Cardiac fibroblast (primary cell): ENCODE results near the gene FGD4.

Experiments
- DNase-seq, 2 donors: peaks; one replicate each; pipeline versions ENCODE4 v3.0.0 to v3.0.0-alpha.2; 2010; ENCODE audit warnings: low read depth in 2 of 2
- H3K4me3 ChIP-seq, 2 donors: replicated peaks in 1 of 2; 1 replicate in 1 of 2; 2 replicates in 1 of 2; pipeline ENCODE4 v1.5.1; 2011; ENCODE audit warnings: low read depth in 2 of 2, low read length in 2 of 2, mild to moderate bottlenecking in 2 of 2, moderate library complexity in 1 of 2
- CTCF ChIP-seq: IDR thresholded peaks from one replicate; pipeline ENCODE4 v1.5.1; 2011; ENCODE audit warnings: low read depth, mild to moderate bottlenecking, low read length, inconsistent platforms

The FGD4 gene

GRCh38 chr12:32450363-32450762 is 51.0 kb downstream of the FGD4 start:
- no peak for DNase-seq
- no peak for TF ChIP-seq CTCF
- H3K4me3 ChIP-seq = no peak overlapping the region

- DNase-seq = no peak
- TF ChIP-seq CTCF = no peak
- no peak overlapping the region for H3K4me3 ChIP-seq
These were observed 51.4 kb downstream of the FGD4 start for GRCh38 chr12:32450768-32451167.

DNA sequence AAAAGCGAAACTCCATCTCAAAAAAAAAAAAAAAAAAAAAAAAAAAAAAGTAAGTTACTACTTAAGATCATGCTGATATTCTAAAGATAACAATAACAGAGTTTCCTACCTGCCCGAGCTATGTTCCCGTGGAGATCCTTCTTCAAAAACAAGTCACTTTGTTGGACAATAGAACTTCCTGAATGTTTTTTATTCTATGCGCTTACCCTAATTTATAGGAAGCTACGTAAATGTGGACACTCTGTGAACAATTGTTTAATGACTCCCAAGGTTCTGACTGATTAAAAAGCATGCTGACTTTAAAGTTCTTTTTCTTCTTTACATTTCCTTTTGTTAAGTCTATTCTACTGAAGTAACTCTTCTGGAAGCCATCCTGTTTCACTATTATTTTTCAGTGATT is 52.5 kb downstream of the FGD4 start:
- TF ChIP-seq CTCF = no peak
- no peak overlapping the region for H3K4me3 ChIP-seq
- DNase-seq = no peak

DNA sequence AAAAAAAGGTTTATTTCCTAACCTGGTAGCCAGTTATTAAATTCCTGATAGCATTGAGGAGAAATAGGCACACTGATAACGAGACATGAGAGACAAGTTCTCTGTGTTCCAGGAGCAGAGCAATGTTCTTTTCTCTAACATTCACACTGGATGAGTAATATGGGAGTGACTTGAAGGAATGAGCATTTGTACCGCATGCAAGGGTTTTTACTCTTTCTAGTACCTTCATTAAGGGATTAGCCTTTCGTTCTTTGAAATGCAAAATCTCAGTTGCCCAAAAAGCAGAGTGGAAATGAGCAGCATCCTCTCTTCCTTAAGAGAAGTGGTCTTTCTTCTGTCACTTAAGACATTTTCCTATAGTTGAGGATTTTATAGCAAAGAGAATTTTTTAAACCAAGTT is 54.7 kb downstream of the FGD4 start:
- peak overlapping the region in 1 of 2 donors; percentile 11 for H3K4me3 ChIP-seq
- DNase-seq = peak; percentile 74 to 88
- no peak for TF ChIP-seq CTCF

DNA sequence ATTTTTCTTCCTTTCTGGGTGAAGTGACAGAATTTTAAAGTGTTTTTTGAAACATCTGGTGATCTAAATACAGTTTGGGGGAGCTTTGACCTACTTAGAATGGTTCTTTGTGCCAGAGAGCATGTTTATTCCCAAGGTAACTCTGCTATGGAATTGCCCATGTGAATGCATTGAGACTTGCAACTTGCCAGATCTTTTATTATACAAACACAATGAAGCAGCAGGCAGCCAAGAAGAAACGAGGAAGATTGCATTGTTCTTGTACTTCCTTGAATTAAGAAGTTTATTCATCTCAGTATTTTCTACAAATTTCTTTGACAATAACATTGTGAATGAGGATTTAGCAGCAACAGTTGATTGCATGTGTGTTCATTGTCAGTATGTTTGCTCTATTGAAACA is 55.5 kb downstream of the FGD4 start:
- no peak overlapping the region for H3K4me3 ChIP-seq
- no peak for TF ChIP-seq CTCF
- peak; percentile 70 to 77 for DNase-seq

- peak overlapping the region; percentile 5 to 48 for H3K4me3 ChIP-seq
- DNase-seq = peak; percentile 88 to 93
- peak; percentile 41 for TF ChIP-seq CTCF
These were observed 56.3 kb downstream of the FGD4 start for GRCh38 chr12:32455607-32456071.
